Endothelial cell (in vitro differentiated cells): ENCODE measurements around the gene FAM117A. TPM values are rescaled to one million over a fixed set of nuclear protein-coding genes. Genes with fewer than 3 reads are reported as not detected.
"Not testable (repeated sequence)": the region's sequence is repeated elsewhere in the genome, so short reads cannot be mapped to it uniquely, and the experiment has no call there.

Source experiments
- DNase-seq: peaks from one replicate; pipeline ENCODE4 v3.0.0; 2021; ENCODE audit warnings: low spot score
- H3K27ac Mint-ChIP-seq: one replicate; pipeline ENCODE4 v1.8.0; 2021; ENCODE audit warnings: mixed read lengths, inconsistent platforms; ENCODE audit not compliant: unreplicated experiment
- H3K27me3 Mint-ChIP-seq: one replicate; pipeline ENCODE4 v1.8.0; 2021; ENCODE audit warnings: mild to moderate bottlenecking, moderate library complexity, mixed read lengths, inconsistent platforms; ENCODE audit not compliant: unreplicated experiment
- H3K36me3 Mint-ChIP-seq: one replicate; pipeline ENCODE4 v1.8.0; 2021; ENCODE audit warnings: mild to moderate bottlenecking, low read depth, mixed read lengths, inconsistent platforms; ENCODE audit not compliant: unreplicated experiment
- H3K4me1 Mint-ChIP-seq: one replicate; pipeline ENCODE4 v1.8.0; 2021; ENCODE audit warnings: mild to moderate bottlenecking, mixed read lengths, inconsistent platforms; ENCODE audit not compliant: unreplicated experiment
- H3K4me3 Mint-ChIP-seq: one replicate; pipeline ENCODE4 v1.8.0; 2021; ENCODE audit warnings: mild to moderate bottlenecking, mixed read lengths, inconsistent platforms; ENCODE audit not compliant: unreplicated experiment
- H3K9me3 Mint-ChIP-seq: one replicate; pipeline ENCODE4 v1.8.0; 2021; ENCODE audit warnings: mixed read lengths, inconsistent platforms; ENCODE audit not compliant: unreplicated experiment
- total RNA-seq: library from RNA; stranded (reverse); fragmentation: NEBNext Ultra II Directional; extraction: Animal tissue kit (Norgen Biotek cat#: 25700); gene quantifications from one replicate; pipeline ENCODE4 v1.2.1, GENCODE V29; 2021; ENCODE audit not compliant: unreplicated experiment
- TF ChIP-seq, protein P1 (sequence below): fragments of 200-600 bp; sonication (generic); IDR thresholded peaks from one replicate; pipeline ENCODE4 v1.5.0; 2021; ENCODE audit warnings: antibody characterized with exemption; ENCODE audit not compliant: unreplicated experiment

FAM117A gene
- total RNA-seq, 1 donor from 2014 or later = 9.2 TPM

DNA sequence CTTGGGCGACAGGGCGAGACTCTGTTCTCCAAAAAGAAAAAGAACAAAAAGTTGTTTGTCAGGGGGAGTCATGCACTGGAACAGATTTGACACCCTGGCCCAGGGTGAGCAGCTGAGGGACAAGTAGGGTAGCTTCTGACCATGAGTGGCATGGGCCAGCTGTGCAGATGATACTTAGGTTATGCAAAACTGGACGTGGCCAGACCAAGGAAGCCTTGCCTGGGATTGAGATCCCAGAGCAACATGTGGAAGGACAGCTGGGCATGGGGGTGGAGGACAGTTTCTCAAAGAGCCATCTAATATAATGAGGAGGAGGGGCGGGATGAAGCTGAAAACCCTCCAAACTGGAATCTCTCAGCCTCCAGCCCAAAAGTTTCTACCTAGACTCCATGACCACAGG, 36.6 kb downstream of the FAM117A start:
- Mint-ChIP-seq H3K4me3 (no peak overlapping the region), H3K9me3 (peaks cover 4% of the 10 kb centered on the region), H3K36me3 (peaks cover 10% of the 10 kb centered on the region), H3K27ac (no peak overlapping the region), H3K27me3 (peaks cover 4% of the 10 kb centered on the region), H3K4me1 (peaks cover 5% of the 10 kb centered on the region)
- no peak for DNase-seq
- TF ChIP-seq, protein P1, sequence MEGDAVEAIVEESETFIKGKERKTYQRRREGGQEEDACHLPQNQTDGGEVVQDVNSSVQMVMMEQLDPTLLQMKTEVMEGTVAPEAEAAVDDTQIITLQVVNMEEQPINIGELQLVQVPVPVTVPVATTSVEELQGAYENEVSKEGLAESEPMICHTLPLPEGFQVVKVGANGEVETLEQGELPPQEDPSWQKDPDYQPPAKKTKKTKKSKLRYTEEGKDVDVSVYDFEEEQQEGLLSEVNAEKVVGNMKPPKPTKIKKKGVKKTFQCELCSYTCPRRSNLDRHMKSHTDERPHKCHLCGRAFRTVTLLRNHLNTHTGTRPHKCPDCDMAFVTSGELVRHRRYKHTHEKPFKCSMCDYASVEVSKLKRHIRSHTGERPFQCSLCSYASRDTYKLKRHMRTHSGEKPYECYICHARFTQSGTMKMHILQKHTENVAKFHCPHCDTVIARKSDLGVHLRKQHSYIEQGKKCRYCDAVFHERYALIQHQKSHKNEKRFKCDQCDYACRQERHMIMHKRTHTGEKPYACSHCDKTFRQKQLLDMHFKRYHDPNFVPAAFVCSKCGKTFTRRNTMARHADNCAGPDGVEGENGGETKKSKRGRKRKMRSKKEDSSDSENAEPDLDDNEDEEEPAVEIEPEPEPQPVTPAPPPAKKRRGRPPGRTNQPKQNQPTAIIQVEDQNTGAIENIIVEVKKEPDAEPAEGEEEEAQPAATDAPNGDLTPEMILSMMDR = no peak

DNA sequence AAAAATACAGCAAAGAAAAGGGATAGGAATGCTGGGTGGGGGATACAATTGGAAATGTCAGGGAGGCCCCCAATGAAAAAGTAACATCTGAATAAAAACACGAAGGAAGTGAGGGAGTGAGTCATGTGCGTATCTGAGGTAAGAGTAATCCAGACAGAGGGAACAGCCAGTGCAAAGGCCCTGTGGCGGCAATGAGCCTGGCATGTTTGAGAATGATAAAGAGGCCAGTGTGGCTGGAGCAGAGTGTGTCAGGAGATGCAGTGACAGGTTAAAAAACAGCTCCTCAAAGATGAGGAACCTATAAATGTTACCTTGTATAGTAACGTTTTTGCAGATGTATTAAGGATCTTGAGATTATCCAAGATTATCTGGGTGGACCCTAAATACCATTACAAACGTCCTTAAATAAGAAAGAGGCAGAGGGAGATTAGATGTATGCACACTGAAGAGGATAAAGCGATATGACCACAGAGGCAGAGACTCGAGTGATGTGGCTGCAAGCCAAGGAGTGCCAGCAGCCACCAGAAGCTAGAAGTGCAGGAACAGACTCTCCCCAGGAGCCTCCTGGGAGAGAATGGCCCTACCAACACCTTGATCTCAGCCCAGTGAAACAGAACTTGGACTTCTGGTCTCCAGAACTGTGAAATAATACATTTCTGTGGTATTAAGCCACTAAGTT, 38.3 kb downstream of the FAM117A start:
- H3K4me3 Mint-ChIP-seq = peak overlapping the region; percentile 5
- TF ChIP-seq, protein P1 = no peak
- no peak for DNase-seq
- H3K27ac Mint-ChIP-seq = no peak overlapping the region
- H3K4me1 Mint-ChIP-seq = no peaks in the 10 kb centered on the region
- peaks cover 14% of the 10 kb centered on the region for H3K36me3 Mint-ChIP-seq
- H3K9me3 Mint-ChIP-seq = peaks cover 4% of the 10 kb centered on the region
- H3K27me3 Mint-ChIP-seq = peaks cover 4% of the 10 kb centered on the region

DNA sequence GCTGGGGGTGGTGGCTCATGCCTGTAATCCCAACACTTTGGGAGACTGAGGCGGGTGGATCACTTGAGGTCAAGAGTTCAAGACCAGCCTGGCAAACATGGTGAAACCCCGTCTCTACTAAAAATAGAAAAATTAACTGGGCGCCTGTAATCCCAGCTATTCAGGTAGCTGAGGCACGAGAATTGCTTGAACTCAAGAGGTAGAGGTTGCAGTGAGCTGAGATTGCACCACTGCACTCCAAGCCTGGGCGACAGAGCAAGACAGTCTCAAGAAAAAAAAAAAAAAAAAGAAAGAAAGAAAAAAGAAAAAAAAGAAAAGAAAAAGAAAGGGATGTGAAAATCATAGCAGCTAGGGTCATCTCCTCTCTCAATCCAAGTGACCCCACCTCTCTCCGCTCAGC, 39.4 kb downstream of the FAM117A start:
- H3K36me3 Mint-ChIP-seq = peaks cover 14% of the 10 kb centered on the region
- not testable (repeated sequence) for H3K4me1 Mint-ChIP-seq, H3K27ac Mint-ChIP-seq, H3K4me3 Mint-ChIP-seq, H3K27me3 Mint-ChIP-seq, H3K9me3 Mint-ChIP-seq, DNase-seq

DNA sequence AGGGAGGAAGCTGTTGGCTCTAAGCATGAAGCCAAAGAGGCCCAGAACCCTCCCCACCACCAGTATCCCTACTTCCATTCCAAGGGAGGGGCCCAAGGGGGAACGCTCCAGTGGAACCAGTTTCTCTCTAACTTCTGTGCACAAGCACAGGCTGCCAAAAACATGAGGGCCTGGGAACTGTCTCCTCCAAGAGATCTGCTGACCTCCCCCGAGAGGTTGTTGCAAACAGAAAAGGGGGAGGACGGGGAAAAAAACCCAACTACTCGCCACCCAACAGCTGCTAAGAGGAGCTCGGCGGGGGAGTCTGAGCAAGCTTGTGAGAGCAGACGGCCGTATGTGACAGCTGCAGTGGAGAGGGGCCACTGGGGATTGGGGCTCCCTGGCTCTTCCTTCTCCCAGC, 40.5 kb downstream of the FAM117A start:
- DNase-seq = no peak
- Mint-ChIP-seq H3K27ac (no peak overlapping the region), H3K9me3 (peaks cover 4% of the 10 kb centered on the region), H3K4me1 (no peaks in the 10 kb centered on the region), H3K27me3 (peaks cover 4% of the 10 kb centered on the region), H3K4me3 (no peak overlapping the region), H3K36me3 (peaks cover 14% of the 10 kb centered on the region)
- TF ChIP-seq, protein P1 = no peak

DNA sequence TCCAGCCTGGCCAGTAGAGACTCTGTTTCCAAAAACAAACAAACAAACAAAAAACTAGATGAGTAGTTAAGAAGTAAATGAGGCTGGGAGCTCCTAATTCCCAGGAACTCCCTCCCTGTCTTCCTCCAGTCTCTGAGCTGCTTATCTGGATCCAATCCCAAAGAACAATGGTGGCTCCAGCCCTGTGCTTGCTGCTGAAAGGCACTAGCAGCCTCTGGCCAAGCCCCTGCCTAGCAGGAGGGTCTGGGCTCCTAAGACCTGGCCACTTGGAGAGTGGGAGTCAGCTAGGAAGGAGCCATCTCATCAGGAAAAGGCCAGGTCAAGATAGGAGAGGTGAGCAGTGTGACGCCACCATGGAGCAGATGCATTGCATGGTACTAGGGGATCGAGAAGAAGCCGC, 41.9 kb downstream of the FAM117A start:
- Mint-ChIP-seq H3K27ac (no peak overlapping the region), H3K36me3 (peaks cover 14% of the 10 kb centered on the region), H3K4me3 (no peak overlapping the region), H3K27me3 (peaks cover 3% of the 10 kb centered on the region), H3K9me3 (peaks cover 4% of the 10 kb centered on the region), H3K4me1 (no peaks in the 10 kb centered on the region)
- no peak for DNase-seq
- TF ChIP-seq, protein P1 = no peak
